Lower lobe of right lung (tissue), 2 donors: Measurements from ENCODE around the gene CMKLR1. TPM values are rescaled to one million over a fixed set of nuclear protein-coding genes. Genes with fewer than 3 reads are reported as not detected.

ENCODE experiments used
- ATAC-seq, 2 donors: fragments of 200-7000 bp; cut with Tn5 transposase; one replicate each; pipeline ENCODE4 v1.9.1; 2020 to 2022; ENCODE audit warnings: mild to moderate bottlenecking in 2 of 2, moderate library complexity in 2 of 2
- DNase-seq: peaks from one replicate; pipeline ENCODE4 v3.0.0-alpha.2; 2020
- H3K27ac ChIP-seq: fragments of 200-600 bp; one replicate; pipeline ENCODE4 v1.8.0; 2022
- H3K27me3 ChIP-seq: fragments of 200-600 bp; one replicate; pipeline ENCODE4 v1.8.0; 2022; ENCODE audit warnings: low read depth
- H3K36me3 ChIP-seq: fragments of 200-600 bp; one replicate; pipeline ENCODE4 v1.8.0; 2022; ENCODE audit warnings: mild to moderate bottlenecking
- H3K4me1 ChIP-seq: fragments of 200-600 bp; one replicate; pipeline ENCODE4 v1.8.0; 2022
- H3K4me3 ChIP-seq: fragments of 200-600 bp; one replicate; pipeline ENCODE4 v1.8.0; 2022; ENCODE audit warnings: mild to moderate bottlenecking
- H3K9me3 ChIP-seq: fragments of 200-600 bp; one replicate; pipeline ENCODE4 v1.8.0; 2022
- intact Hi-C: fragments of 100-400 bp; cut with DNase I; formaldehyde crosslinking; loops from one replicate; pipeline ENCODE4 v1.11.0; 2022
- total RNA-seq: library from RNA; stranded (reverse); fragmentation: NEBNext Ultra II Directional; extraction: Animal tissue kit (Norgen Biotek cat#: 25700); gene quantifications from one replicate; pipeline ENCODE4 v1.2.1, GENCODE V29; 2021
- TF ChIP-seq, protein P1 (sequence below): fragments of 200-600 bp; IDR thresholded peaks from one replicate; pipeline ENCODE4 v1.8.0; 2022; ENCODE audit warnings: antibody characterized with exemption, mild to moderate bottlenecking
- donor health status: DM: no; HTN: yes; CAD: no; lungs with severe emphysema.

The CMKLR1 gene
- total RNA-seq, 1 donor from 2014 or later = 25.6 TPM

DNA sequence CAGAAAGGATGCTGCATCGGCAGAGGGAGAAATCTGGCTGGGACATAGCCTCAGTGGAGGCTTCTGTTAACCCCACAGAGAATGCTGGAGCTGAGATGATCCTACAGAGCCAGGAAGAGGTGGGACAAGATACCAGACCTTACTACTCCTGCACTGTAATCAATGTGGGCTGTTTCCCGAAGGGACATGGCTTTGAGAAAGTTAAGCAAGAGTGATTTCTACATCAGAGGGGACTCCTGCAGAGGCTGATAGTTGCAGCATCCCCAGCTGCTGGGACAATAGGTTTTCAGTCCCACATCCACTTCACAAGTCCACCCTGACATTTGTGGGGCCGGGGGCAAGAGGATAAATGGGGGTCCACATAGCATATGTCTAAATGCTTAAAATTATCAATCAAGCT lies 22.5 kb upstream of the CMKLR1 start:
- DNase-seq (no peak), ATAC-seq (no peak)
- TF ChIP-seq, protein P1, sequence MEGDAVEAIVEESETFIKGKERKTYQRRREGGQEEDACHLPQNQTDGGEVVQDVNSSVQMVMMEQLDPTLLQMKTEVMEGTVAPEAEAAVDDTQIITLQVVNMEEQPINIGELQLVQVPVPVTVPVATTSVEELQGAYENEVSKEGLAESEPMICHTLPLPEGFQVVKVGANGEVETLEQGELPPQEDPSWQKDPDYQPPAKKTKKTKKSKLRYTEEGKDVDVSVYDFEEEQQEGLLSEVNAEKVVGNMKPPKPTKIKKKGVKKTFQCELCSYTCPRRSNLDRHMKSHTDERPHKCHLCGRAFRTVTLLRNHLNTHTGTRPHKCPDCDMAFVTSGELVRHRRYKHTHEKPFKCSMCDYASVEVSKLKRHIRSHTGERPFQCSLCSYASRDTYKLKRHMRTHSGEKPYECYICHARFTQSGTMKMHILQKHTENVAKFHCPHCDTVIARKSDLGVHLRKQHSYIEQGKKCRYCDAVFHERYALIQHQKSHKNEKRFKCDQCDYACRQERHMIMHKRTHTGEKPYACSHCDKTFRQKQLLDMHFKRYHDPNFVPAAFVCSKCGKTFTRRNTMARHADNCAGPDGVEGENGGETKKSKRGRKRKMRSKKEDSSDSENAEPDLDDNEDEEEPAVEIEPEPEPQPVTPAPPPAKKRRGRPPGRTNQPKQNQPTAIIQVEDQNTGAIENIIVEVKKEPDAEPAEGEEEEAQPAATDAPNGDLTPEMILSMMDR = no peak
- H3K27me3 ChIP-seq = no peaks in the 10 kb centered on the region
- H3K4me3 ChIP-seq = no peak overlapping the region
- no peak overlapping the region for H3K27ac ChIP-seq
- no peaks in the 10 kb centered on the region for H3K4me1 ChIP-seq
- no peaks in the 10 kb centered on the region for H3K9me3 ChIP-seq
- intact Hi-C loops = no loop called here
- H3K36me3 ChIP-seq = no peaks in the 10 kb centered on the region

DNA sequence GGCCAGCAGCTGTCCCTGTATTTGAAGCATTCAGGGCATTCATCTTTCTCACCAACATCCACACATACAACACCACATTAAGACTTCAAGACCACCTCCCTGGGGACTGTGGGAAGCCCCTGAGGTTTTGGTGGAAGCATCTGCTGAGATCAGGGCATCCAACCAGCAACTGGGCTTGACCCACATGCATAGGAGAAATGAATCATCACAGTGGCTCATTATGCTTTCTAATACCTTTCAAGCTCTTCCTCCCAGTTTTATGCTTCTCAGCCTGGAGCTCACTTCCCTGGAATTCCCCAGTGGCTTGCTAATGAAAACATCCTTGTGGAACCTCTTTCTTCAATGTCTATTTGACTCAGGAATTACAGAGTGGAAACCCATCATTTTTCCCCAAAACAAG lies 21.4 kb upstream of the CMKLR1 start:
- no peak overlapping the region for H3K4me3 ChIP-seq
- H3K36me3 ChIP-seq = no peaks in the 10 kb centered on the region
- intact Hi-C loops = no loop called here
- DNase-seq (no peak), ATAC-seq (no peak)
- H3K9me3 ChIP-seq = no peaks in the 10 kb centered on the region
- TF ChIP-seq, protein P1 = no peak
- no peak overlapping the region for H3K27ac ChIP-seq
- no peaks in the 10 kb centered on the region for H3K4me1 ChIP-seq
- H3K27me3 ChIP-seq = no peaks in the 10 kb centered on the region

DNA sequence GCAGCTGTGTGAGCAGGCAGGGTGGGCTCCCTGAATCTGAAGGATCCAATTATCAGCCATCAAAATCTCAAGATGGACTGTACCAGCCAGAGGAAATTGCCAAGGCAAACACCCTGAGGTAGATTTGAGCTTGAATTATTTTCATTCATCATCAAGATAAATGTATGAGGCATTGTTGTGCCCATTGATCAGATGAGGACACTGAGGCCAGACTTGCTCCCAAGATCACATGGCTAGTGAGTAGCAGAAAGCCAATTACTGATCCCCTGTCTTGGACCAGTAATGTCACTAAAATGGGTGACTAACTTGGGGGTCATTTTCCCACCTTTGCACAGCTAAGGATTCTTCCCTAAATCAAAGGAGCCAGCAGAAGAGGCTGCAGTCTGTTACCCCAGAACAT lies 20.9 kb upstream of the CMKLR1 start:
- no peak for ATAC-seq
- TF ChIP-seq, protein P1 = no peak

DNA sequence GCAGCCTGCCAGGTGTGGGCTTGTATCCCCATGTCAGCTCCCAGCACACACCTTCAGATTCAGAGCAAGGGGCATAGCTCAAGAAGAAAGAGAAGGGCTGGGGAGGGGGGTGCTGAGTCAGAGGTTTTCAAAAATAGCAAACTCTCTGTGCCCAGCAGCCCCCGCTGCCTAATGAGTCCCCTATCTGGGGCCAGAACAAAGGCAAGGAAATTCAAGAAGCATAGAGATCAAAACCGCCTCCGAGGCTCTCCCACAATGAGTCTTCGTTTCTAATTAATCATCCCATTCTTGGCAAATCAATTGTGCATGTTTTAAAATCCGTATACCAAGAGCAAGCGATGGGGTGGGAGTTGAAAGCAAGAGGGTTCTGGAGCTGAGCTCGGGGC lies 19.5 kb upstream of the CMKLR1 start:
- DNase-seq (no peak), ATAC-seq (no peak)
- H3K4me3 ChIP-seq = no peak overlapping the region
- H3K4me1 ChIP-seq = no peaks in the 10 kb centered on the region
- no peaks in the 10 kb centered on the region for H3K27me3 ChIP-seq
- no peaks in the 10 kb centered on the region for H3K36me3 ChIP-seq
- no peak overlapping the region for H3K27ac ChIP-seq
- intact Hi-C loops = no loop called here
- H3K9me3 ChIP-seq = no peaks in the 10 kb centered on the region
- TF ChIP-seq, protein P1 = no peak

More for the DNA sequence above, 20.9 kb upstream of the CMKLR1 start:
- H3K9me3 ChIP-seq = no peaks in the 10 kb centered on the region
- H3K36me3 ChIP-seq = no peaks in the 10 kb centered on the region
- no peaks in the 10 kb centered on the region for H3K4me1 ChIP-seq
- no peak for DNase-seq
- H3K27ac ChIP-seq = no peak overlapping the region
- intact Hi-C loops = no loop called here
- H3K4me3 ChIP-seq = no peak overlapping the region
- no peaks in the 10 kb centered on the region for H3K27me3 ChIP-seq

DNA sequence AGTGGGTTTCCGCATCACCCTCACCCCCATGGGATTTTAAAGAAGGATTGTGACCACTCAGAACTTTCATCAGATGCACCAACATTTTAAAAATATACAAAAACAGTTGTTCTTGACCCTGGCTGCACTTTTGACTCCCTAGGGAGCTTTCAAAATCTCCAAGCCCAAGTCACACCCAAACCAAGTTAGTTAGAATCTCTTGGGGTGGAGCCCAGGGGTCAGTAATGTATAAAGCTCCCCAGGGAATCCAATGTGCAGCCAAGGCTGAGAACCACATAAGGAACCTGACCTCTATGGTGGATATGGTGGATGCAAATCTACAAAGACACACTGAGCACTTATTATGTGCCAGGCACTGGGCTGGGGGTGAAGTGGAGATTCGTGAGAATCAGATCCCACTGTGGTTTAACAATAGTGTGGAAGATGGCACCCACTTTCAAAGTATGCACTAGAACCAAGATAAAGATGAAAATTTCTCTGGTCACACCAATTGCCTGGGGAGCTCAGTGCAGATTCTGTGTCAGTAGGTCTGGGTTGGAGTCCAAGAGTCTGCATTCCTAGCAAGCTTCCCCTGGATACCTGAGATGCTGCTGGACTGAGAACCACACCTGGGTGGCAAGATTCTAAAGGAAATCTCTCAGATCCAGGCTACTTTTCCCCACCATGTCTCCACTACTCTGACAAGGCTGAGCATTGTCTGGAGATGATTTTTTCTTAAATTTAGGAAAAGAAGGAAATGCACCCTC lies 18.9 kb upstream of the CMKLR1 start:
- no peak overlapping the region for H3K4me3 ChIP-seq
- H3K9me3 ChIP-seq = no peaks in the 10 kb centered on the region
- H3K36me3 ChIP-seq = no peaks in the 10 kb centered on the region
- DNase-seq (no peak), ATAC-seq (no peak)
- H3K4me1 ChIP-seq = no peaks in the 10 kb centered on the region
- intact Hi-C loops = no loop called here
- no peaks in the 10 kb centered on the region for H3K27me3 ChIP-seq
- TF ChIP-seq, protein P1 = no peak
- no peak overlapping the region for H3K27ac ChIP-seq
